ENCODE results near the gene THAP8. TPM values are rescaled to one million over a fixed set of nuclear protein-coding genes. Genes with fewer than 3 reads are reported as not detected.

THAP8 gene
- total and polyA plus RNA-seq, 2 of the 13 experiments (the other 11 are each of a cell fraction or from before 2014, with no cell fraction given) = 1.7 to 3.7 TPM

DNA sequence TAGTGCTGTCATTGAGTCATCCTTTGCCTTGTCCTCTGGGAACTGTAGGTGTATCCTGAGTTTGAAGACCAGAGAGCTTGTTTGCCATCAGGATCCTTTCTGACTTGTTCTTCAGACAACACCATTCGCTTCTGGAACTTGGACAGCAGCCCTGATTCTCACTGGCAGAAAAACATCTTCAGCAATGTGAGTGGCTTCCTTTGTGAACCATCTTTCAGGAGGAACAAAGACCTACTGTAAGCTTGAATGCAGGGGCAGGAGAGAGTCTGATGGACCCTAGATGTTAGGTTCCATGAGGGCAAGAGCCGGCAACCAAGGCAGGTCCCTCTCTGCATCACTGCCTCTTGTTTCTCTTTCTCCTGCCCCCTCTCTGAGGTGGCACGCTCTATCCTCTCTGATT is 27.3 kb upstream of the THAP8 start (continued):
- TF ChIP-seq, protein P1, sequence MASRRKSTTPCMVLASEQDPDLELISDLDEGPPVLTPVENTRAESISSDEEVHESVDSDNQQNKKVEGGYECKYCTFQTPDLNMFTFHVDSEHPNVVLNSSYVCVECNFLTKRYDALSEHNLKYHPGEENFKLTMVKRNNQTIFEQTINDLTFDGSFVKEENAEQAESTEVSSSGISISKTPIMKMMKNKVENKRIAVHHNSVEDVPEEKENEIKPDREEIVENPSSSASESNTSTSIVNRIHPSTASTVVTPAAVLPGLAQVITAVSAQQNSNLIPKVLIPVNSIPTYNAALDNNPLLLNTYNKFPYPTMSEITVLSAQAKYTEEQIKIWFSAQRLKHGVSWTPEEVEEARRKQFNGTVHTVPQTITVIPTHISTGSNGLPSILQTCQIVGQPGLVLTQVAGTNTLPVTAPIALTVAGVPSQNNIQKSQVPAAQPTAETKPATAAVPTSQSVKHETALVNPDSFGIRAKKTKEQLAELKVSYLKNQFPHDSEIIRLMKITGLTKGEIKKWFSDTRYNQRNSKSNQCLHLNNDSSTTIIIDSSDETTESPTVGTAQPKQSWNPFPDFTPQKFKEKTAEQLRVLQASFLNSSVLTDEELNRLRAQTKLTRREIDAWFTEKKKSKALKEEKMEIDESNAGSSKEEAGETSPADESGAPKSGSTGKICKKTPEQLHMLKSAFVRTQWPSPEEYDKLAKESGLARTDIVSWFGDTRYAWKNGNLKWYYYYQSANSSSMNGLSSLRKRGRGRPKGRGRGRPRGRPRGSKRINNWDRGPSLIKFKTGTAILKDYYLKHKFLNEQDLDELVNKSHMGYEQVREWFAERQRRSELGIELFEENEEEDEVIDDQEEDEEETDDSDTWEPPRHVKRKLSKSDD (CRISPR knock-in tag; IDR thresholded peaks at IDR 0.05; ENCODE audit: low read depth) = no peak
- no peak for TF ChIP-seq HNF4A (CRISPR knock-in tag; IDR thresholded peaks at IDR 0.05)
- TF ChIP-seq RAD21 (CRISPR knock-in tag; IDR thresholded peaks at IDR 0.05) = no peak
- TF ChIP-seq, protein P2, sequence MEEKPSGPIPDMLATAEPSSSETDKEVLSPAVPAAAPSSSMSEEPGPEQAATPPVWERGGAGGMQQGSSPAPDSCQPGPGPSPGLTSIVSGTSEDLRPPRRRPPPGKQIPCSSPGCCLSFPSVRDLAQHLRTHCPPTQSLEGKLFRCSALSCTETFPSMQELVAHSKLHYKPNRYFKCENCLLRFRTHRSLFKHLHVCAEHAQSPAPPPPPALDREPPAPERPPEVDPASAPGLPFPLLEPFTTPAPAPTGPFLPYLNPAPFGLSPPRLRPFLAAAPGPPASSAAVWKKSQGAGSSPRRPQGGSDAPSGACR (CRISPR knock-in tag; IDR thresholded peaks at IDR 0.05) = no peak
- no peak for TF ChIP-seq ZKSCAN5 (CRISPR knock-in tag; IDR thresholded peaks at IDR 0.05)
- TF ChIP-seq CENPX (CRISPR knock-in tag; IDR thresholded peaks at IDR 0.05) = no peak
- TF ChIP-seq ZNF235 (CRISPR knock-in tag; IDR thresholded peaks at IDR 0.05; ENCODE audit: borderline replicate concordance) = no peak
- TF ChIP-seq, protein P3, sequence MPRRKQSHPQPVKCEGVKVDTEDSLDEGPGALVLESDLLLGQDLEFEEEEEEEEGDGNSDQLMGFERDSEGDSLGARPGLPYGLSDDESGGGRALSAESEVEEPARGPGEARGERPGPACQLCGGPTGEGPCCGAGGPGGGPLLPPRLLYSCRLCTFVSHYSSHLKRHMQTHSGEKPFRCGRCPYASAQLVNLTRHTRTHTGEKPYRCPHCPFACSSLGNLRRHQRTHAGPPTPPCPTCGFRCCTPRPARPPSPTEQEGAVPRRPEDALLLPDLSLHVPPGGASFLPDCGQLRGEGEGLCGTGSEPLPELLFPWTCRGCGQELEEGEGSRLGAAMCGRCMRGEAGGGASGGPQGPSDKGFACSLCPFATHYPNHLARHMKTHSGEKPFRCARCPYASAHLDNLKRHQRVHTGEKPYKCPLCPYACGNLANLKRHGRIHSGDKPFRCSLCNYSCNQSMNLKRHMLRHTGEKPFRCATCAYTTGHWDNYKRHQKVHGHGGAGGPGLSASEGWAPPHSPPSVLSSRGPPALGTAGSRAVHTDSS (CRISPR knock-in tag; conservative IDR thresholded peaks at IDR 0.05) = no peak
- TF ChIP-seq ZNF777 (CRISPR knock-in tag; IDR thresholded peaks at IDR 0.05) = no peak
- TF ChIP-seq, protein P4, sequence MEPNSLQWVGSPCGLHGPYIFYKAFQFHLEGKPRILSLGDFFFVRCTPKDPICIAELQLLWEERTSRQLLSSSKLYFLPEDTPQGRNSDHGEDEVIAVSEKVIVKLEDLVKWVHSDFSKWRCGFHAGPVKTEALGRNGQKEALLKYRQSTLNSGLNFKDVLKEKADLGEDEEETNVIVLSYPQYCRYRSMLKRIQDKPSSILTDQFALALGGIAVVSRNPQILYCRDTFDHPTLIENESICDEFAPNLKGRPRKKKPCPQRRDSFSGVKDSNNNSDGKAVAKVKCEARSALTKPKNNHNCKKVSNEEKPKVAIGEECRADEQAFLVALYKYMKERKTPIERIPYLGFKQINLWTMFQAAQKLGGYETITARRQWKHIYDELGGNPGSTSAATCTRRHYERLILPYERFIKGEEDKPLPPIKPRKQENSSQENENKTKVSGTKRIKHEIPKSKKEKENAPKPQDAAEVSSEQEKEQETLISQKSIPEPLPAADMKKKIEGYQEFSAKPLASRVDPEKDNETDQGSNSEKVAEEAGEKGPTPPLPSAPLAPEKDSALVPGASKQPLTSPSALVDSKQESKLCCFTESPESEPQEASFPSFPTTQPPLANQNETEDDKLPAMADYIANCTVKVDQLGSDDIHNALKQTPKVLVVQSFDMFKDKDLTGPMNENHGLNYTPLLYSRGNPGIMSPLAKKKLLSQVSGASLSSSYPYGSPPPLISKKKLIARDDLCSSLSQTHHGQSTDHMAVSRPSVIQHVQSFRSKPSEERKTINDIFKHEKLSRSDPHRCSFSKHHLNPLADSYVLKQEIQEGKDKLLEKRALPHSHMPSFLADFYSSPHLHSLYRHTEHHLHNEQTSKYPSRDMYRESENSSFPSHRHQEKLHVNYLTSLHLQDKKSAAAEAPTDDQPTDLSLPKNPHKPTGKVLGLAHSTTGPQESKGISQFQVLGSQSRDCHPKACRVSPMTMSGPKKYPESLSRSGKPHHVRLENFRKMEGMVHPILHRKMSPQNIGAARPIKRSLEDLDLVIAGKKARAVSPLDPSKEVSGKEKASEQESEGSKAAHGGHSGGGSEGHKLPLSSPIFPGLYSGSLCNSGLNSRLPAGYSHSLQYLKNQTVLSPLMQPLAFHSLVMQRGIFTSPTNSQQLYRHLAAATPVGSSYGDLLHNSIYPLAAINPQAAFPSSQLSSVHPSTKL (CRISPR knock-in tag; IDR thresholded peaks at IDR 0.05) = no peak
- TF ChIP-seq ZNF607 (CRISPR knock-in tag; IDR thresholded peaks at IDR 0.05; ENCODE audit: borderline replicate concordance) = no peak
